CD4-positive, alpha-beta T cell treated with Interleukin-1 beta for 1 hour (primary cell): ENCODE results near the gene FHIP1B.

Experiments used
- DNase-seq, 2 donors: peaks; one replicate each; pipeline ENCODE4 v3.0.0-alpha.2; 2020 to 2022

The FHIP1B gene

DNA sequence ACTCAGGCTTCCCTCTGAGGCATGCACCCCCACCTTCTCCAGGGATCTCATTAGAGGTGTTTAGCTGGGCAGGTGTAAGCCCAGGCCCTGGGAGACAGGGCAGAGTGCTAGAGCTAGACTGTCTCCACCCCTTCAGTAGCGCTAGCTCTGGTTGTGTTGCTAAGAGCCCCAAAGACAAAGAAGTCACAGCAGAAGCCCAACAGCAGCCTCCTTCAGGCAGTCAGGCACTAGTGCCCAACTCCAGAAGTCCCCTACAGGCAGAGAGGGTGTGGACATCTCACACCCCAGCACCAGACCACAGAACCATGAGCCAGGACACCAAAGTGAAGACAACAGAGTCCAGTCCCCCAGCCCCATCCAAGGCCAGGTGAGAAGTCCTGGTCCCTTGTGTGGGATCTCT, 4.5 kb upstream of the FHIP1B start, which contains the start of gene CNGA4:
CNGA4 (plus strand) TSS at position 188 of the 400 bp plus-strand sequence; CDS start at position 306, 118 bp downstream.
- DNase-seq = no peak

DNA sequence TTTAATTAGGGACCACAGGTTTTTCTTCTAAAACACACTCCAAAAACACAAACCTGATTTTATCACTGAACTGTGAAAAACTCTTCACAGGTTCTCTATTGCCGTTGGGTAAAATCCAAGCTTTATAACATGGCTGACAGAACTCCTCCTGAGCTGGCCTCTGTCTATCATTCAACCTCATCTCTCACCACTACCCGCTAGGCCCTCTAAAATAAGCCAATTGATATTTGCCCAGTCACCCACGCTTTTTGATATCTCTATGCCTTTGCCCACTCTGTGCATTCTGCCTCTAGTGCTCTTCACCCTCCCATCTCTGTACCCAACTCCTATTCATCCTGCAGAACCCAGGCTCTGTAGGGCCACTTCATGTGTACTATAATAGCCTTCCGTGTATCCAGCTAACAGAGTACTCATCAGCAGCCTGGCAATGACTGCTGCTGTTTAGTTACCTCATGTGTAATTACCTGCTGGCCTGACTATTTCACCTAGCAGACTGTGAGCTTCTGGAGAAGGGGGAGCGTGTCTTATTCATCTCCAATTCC, 3.4 kb upstream of the FHIP1B start:
- no peak for DNase-seq

- DNase-seq = no peak
Observed at GRCh38 chr11:6237266-6237665, 2.8 kb upstream of the FHIP1B start.

- DNase-seq = no peak
Observed at GRCh38 chr11:6233984-6234386, 451 bp downstream of the FHIP1B start.

GRCh38 chr11:6232899-6233298, 1.5 kb downstream of the FHIP1B start:
- DNase-seq = no peak

DNA sequence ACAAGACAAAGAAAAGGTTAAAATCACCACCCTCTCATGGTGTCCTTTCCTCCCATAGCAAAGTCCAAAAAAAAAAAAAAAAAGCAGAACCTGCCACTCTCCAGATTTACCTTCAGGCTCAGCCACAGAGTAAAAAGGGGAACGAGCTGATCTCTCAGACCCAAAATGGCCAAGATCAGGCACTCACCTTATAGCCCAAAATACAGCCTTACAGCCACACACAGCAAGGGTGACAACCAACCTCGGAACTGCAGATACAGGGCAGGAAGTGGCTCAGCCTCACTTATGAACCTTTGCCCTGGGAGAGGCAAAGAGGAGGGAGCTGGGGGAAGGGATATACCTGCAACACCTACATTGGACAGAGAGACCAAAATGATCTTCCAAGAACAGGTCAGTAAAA, 4.5 kb downstream of the FHIP1B start:
- DNase-seq = peak in 1 of 2 donors; percentile 29

- DNase-seq = peak in 1 of 2 donors; percentile 10
Observed at GRCh38 chr11:6228520-6228919, 5.9 kb downstream of the FHIP1B start.

DNA sequence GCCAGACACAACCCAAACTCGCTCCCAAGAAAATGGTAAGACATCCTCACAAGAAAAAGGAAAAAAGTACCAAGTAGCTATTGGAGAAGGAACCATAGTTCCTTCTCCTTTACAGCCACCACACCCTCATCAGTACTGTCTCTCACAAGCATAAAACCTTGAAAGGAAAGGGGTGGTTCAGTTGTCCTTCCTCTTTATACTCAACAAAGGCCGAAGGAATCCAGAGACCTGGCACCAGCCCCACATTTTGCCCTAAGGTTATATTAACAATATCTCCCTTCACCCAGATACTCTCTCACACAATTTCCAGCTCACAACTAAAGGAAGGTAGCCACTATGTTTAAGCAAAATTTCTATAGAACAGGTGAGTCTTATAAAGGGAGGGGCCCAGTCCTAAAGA, 8.5 kb downstream of the FHIP1B start:
- DNase-seq = no peak

DNA sequence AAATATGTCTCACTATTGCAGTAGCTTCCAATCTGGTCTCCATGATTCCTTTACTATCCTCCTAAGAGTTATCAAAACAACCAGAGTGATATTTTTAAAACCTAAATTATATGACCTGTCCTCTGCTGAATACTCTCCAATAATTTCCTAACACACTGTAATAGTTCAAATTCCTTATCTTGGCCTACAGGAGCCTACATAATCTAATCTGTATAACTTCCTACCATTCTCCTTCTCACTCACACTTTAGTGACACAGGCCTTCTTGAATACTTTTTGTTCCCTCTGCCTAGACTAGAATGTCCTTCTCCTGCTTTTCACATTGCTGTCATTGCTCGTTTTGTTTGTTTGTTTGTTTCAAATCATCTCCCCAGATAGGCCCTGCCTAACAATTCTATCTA, 9.4 kb downstream of the FHIP1B start:
- DNase-seq = no peak

GRCh38 chr11:6224421-6224820, 10.0 kb downstream of the FHIP1B start:
- DNase-seq = no peak

DNA sequence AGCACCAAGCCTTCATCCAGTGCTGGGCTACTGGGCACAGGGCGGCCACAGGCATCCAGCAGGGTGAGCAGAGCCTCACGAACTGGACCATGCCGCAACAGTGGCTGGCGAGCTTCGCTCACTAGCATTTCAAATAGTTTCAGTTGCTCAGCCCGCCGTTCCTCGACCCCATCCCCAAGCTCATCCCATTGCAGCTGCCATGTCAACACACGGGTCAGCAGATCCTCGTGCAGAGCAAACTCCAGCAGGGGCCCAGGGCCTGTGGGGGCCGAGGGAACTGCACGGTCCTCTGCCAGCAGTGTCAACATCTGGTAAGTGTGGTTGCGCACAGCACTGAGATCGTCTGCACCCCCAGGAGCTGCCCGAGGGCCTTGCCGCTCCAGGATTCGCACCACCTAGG, 10.6 kb downstream of the FHIP1B start:
- DNase-seq = no peak

GRCh38 chr11:6219359-6219758, 15.1 kb downstream of the FHIP1B start:
- DNase-seq = no peak

GRCh38 chr11:6217722-6218121, 16.7 kb downstream of the FHIP1B start:
- DNase-seq = no peak

DNA sequence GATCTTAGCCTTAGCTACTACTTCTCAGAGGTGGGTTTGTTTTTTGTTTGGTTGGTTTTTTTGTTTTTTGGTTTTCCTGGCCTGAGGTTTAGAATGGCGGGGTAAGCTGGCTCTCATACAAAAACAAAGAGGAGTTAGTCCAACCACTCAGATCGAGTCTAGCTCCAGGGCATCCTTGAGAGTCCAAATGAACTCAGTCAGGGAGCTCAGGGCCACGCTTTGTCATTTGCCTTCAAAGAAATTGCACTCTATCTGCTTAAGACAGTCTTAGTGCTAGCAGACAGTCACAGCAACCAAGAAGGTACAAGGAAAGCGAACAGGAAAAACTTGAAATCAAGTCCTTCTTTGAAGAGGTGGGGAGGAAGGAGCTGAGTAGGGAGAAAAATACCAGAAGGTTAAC, 17.9 kb downstream of the FHIP1B start:
- no peak for DNase-seq

DNA sequence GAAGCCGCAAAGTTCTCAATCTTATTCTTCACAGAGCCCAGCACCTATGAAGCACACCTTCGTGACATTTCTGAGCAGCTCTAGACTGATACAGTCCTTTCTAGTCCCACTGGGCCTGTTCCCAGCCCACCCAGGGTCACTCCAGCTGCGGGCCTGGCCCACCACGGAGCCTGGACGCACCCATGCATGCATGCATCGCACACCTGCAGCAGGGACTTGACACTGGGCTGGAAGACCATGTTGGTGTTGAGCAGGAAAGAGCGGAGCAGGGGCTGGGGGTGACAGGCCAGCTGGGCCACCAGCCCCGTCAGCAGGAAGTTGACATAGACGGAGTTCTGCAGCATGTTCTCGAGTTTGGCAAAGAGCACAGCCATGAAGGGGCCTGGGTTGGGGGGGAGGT, 19.9 kb downstream of the FHIP1B start:
- no peak for DNase-seq

- DNase-seq = no peak
Observed at GRCh38 chr11:6210274-6210955, 24.0 kb downstream of the FHIP1B start.

- no peak for DNase-seq
Observed at GRCh38 chr11:6209801-6210200, 24.6 kb downstream of the FHIP1B start.

DNA sequence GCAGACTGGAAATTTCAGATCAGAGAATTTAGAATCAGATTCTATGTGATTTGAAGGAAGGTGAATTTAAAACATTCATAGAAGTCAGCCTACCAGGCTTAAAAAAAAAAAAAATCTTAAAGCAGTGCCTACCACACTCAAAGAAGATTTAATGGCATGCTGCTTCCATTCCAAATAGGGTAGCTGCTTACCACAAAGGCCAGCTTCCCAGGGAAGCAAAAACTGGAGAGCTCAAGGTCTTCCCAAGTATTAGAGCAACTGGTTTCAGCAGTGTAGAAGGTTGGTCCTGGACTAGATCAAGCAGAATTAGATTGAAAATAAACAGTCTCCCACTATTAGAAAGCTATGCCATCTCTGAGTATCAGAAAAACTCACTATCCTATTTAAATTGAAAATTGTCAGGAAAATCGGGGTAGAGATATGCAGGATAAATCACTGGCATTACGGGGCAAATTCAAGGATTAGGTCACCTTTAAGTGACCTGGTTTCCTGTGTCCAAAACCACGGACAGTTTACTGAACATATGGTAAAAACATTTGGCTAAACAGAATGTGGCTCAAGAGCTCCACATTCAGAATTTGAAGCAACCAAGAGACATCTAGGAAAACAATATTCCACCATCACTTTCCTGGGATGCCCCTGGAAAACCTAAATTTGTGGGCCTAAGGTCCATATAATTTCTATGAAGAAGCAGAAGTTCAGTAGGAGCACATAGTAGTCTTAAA, 27.8 kb downstream of the FHIP1B start:
- no peak for DNase-seq

GRCh38 chr11:6205366-6205765, 29.1 kb downstream of the FHIP1B start, which contains the start of gene C11orf42:
TSS of gene C11orf42 (plus strand) at chr11:6205557. CDS start at chr11:6205616, 59 bp downstream.
- no peak for DNase-seq

- no peak for DNase-seq
Observed at GRCh38 chr11:6204706-6205105, 29.7 kb downstream of the FHIP1B start.

DNA sequence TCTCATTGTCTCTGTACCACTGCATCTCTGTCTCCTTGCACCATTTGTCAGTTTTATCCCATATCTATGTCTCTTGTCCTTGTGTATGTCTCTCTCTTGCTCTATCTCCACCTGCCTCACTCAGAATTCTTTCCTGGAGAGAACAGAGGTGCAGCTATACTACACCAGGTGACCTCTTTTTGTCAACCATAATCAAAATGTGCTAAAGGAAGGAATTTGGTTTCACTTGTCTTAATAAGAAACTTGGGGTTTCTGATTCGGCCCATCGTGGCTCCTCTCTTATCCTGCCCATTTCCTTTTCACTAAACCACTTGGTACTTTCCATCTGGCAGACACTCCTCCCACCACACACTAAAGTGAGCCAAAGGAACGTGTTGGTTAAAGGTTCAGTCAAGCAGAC, 31.1 kb downstream of the FHIP1B start:
- DNase-seq = peak in 1 of 2 donors; percentile 32

DNA sequence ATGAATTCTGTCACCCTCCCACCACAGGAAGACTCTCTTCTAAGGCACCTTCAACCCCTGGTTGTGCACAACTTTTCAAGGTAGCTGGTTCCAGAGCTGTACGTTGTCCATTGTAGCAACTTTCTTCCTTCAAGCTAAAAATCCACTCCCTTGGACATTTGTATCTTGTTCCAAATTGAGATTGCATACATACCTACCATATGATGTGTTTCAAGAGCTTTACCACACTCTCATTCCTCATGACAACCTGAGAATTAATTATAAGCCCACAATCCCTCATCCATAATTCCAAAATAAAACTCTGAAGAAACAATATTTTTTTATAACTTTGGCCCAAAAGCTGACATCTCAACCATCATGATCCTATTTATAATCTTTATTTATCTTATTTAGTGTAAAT, 32.4 kb downstream of the FHIP1B start:
- DNase-seq = no peak

DNA sequence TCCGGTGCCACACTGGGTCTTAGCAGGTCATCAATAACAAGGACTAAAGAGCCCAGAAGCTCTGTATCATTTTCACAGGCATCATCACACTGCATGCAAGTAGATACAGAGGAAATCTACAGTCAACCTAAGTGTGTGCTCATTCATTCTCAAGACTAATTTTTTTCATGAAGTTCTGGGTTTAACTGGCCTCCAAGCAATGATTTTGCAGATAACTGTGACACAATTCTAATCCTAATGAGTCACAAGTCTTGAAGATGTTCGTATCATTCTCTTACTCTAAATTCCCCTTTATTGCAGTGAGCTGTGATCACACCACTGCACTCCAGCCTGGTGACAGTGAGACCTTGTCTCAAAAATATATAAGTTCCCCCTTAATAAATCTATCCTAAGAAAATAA, 33.0 kb downstream of the FHIP1B start:
- DNase-seq = peak in 1 of 2 donors; percentile 29

DNA sequence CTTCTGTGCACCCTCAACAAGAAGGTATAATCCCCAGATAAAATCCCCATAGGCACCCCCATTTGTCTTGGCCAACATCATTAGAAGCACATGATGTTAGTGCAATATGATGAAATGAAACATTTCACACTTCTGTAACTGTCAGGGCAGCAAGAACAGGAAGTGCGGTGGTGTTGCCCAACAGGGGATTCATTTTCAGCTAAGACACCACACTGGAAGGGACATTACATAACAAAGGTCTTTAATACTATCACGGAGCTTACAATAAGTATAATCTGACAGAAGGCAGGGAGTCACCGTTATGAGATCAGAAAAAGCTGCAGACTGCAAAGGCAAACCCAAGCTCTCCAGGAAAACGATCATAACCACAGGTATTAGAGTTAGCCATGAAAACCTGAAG, 33.5 kb downstream of the FHIP1B start:
- peak; percentile 42 to 78 for DNase-seq
